ENCODE data around the gene GPR42. TPM values are rescaled to one million over a fixed set of nuclear protein-coding genes. Genes with fewer than 3 reads are reported as not detected.

GPR42 gene
- total and polyA plus RNA-seq, 4 experiments from 2014 or later, result not detected

DNA sequence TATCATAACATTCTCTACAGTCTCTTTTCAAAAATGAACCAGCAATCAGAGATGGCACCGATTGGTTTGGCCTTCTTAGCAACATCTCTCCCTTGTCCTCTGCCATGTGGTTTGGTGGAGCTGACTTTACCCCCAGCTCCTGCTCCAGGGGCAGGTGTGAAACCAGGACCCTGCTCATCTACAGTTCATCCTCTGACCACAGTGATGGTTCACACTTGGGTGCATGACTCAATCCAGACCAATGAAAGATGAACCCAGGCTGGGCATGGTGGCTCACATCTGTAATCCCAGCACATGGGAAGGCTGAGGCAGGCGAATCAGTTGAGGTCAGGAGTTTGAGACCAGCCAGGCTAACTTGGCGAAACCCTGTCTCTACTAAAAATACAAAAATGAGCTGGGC, 43.6 kb downstream of the GPR42 start:
- Histone ChIP-seq H3K27me3 (ENCODE audit: insufficient read depth, low read length) (peaks cover 10% of the 10 kb centered on the region), H3K9me3 (ENCODE audit: control insufficient read depth in 1 of 2, low read length in 2 of 2) (no peaks in the 10 kb centered on the region), H3K4me1 (ENCODE audit: insufficient read depth, low read length) (no peaks in the 10 kb centered on the region), H3K27ac (ENCODE audit: low read depth, low read length) (no peak overlapping the region), H3K36me3 (ENCODE audit: insufficient read depth, low read length) (no peaks in the 10 kb centered on the region), H3K4me3 (ENCODE audit: low read length in 2 of 2) (no peak overlapping the region)
- Mint-ChIP-seq H3K4me3 (no peak overlapping the region), H3K36me3 (no peaks in the 10 kb centered on the region), H3K4me1 (peaks cover 0 to 1% (median 0%) of the 10 kb centered on the region in 4 donors), H3K9me3 (no peaks in the 10 kb centered on the region), H3K27ac (no peak overlapping the region), H3K27me3 (peaks cover 7 to 15% of the 10 kb centered on the region in 2 donors)
- intact Hi-C loops (cut with micrococcal nuclease), result no loop called here
- ChIA-PET CTCF (ENCODE audit: partially characterized antibody) (no interaction called here), POLR2A (ENCODE audit: partially characterized antibody) (no interaction called here)
- no peak for DNase-seq

DNA sequence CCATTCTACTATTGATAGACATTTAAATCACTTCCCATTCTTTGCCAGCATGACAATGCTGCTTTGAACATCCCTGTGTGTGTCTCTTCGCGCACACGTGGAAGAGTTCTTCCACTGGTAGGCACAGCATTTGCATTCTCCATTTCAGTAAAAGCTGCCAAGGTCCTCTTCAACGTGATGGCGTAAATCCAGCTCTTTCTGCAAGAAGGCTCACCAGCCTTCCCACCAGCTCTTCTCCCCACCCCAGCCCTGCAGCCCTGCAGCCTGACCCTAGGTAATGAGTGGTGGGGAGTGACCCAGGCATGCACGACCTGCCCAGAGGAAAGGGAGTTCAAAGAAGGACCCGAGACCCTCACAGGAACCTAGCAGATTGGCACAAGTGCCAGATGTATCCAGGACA, 45.5 kb downstream of the GPR42 start:
- H3K27ac ChIP-seq (ENCODE audit: low read depth, low read length), result no peak overlapping the region
- no peak overlapping the region for H3K4me3 Mint-ChIP-seq
- no peaks in the 10 kb centered on the region for H3K9me3 ChIP-seq (ENCODE audit: control insufficient read depth in 1 of 2, low read length in 2 of 2)
- no peaks in the 10 kb centered on the region for H3K36me3 ChIP-seq (ENCODE audit: insufficient read depth, low read length)
- no peaks in the 10 kb centered on the region for H3K4me1 Mint-ChIP-seq
- peaks cover 8 to 15% of the 10 kb centered on the region in 2 donors for H3K27me3 Mint-ChIP-seq
- no peak for DNase-seq
- no peaks in the 10 kb centered on the region for H3K36me3 Mint-ChIP-seq
- H3K4me3 ChIP-seq (ENCODE audit: low read length in 2 of 2), result no peak overlapping the region
- H3K27ac Mint-ChIP-seq, result no peak overlapping the region
- intact Hi-C loops (cut with micrococcal nuclease), result no loop called here
- POLR2A ChIA-PET (ENCODE audit: partially characterized antibody), result no interaction called here
- CTCF ChIA-PET (ENCODE audit: partially characterized antibody), result no interaction called here
- no peaks in the 10 kb centered on the region for H3K4me1 ChIP-seq (ENCODE audit: insufficient read depth, low read length)
- H3K9me3 Mint-ChIP-seq, result no peaks in the 10 kb centered on the region
- H3K27me3 ChIP-seq (ENCODE audit: insufficient read depth, low read length), result peaks cover 10% of the 10 kb centered on the region

DNA sequence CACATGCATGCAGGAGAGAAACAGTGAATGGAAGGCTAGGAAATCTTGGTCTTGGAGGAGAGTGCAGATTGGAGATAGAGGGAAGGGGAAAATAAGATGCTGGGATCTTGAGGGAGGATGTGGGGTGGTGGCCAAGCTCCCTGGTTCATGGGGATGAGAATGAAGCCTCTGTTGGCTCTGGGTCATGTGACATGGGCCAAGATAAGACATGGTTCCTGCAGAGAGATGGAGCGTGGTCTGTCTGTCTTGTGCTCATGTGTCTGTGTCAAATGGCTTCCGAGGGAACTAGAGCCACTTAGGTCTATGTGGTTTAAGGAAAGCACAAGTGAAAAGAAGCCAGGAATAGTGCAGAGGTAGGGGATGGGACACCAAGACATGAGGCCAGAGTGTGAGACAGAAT, 46.4 kb downstream of the GPR42 start:
- H3K9me3 Mint-ChIP-seq, result no peaks in the 10 kb centered on the region
- peaks cover 8 to 15% of the 10 kb centered on the region in 2 donors for H3K27me3 Mint-ChIP-seq
- DNase-seq, result no peak
- CTCF ChIA-PET (ENCODE audit: partially characterized antibody), result no interaction called here
- H3K27ac Mint-ChIP-seq, result no peak overlapping the region
- H3K27me3 ChIP-seq (ENCODE audit: insufficient read depth, low read length), result peaks cover 10% of the 10 kb centered on the region
- H3K4me3 Mint-ChIP-seq, result no peak overlapping the region
- POLR2A ChIA-PET (ENCODE audit: partially characterized antibody), result no interaction called here
- intact Hi-C loops (cut with micrococcal nuclease), result no loop called here
- H3K9me3 ChIP-seq (ENCODE audit: control insufficient read depth in 1 of 2, low read length in 2 of 2), result no peaks in the 10 kb centered on the region
- H3K4me3 ChIP-seq (ENCODE audit: low read length in 2 of 2), result no peak overlapping the region
- no peaks in the 10 kb centered on the region for H3K36me3 ChIP-seq (ENCODE audit: insufficient read depth, low read length)
- H3K4me1 ChIP-seq (ENCODE audit: insufficient read depth, low read length), result no peaks in the 10 kb centered on the region
- no peak overlapping the region for H3K27ac ChIP-seq (ENCODE audit: low read depth, low read length)
- H3K4me1 Mint-ChIP-seq, result no peaks in the 10 kb centered on the region
- H3K36me3 Mint-ChIP-seq, result no peaks in the 10 kb centered on the region

DNA sequence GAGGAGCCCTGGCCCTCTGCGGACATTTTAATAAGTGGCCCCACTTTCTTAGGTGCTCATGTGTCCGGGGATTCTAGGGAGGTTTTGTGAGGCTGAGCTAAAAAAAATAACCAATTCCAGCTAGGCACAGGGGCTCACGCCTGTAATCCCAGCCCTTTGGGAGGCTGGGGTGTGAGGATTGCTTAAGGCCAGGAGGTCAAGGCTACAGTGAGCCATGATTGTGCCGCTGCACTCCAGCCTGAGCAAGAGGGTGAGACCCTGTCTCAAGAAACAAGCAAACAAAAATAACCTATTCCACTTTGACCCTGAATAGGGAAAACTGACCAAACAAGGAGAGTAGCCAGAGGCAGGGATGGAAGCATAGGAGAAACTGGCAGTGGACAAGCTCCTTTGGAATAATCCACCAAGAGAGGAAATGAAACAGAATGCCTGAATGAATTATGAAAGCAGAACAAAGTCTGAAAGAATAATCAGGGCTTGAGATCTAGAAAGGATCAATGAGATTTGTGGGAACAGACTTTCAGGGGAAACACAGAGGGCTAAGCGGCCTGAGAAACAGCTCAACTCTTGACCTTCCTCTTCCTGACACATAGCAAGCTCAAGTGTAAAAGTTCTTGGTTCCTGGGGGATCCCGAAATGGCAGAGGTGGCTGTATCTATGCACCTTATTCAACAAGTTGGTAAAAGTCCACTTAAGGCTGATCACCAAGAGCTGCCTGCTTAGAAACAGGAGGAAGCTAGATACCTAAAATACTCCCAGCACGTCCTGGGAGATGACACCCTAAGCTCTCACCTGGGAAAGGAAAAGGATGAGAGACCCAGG, 47.1 kb downstream of the GPR42 start:
- intact Hi-C loops (cut with micrococcal nuclease), result no loop called here
- no peak overlapping the region for H3K4me3 ChIP-seq (ENCODE audit: low read length in 2 of 2)
- Mint-ChIP-seq H3K9me3 (no peaks in the 10 kb centered on the region), H3K4me1 (no peaks in the 10 kb centered on the region), H3K4me3 (no peak overlapping the region), H3K27ac (no peak overlapping the region), H3K36me3 (no peaks in the 10 kb centered on the region), H3K27me3 (peaks cover 8 to 11% of the 10 kb centered on the region in 2 donors)
- ChIA-PET POLR2A (ENCODE audit: partially characterized antibody) (no interaction called here), CTCF (ENCODE audit: partially characterized antibody) (no interaction called here)
- no peak overlapping the region for H3K27ac ChIP-seq (ENCODE audit: low read depth, low read length)
- no peaks in the 10 kb centered on the region for H3K9me3 ChIP-seq (ENCODE audit: control insufficient read depth in 1 of 2, low read length in 2 of 2)
- H3K36me3 ChIP-seq (ENCODE audit: insufficient read depth, low read length), result no peaks in the 10 kb centered on the region
- peaks cover 10% of the 10 kb centered on the region for H3K27me3 ChIP-seq (ENCODE audit: insufficient read depth, low read length)
- no peaks in the 10 kb centered on the region for H3K4me1 ChIP-seq (ENCODE audit: insufficient read depth, low read length)
- no peak for DNase-seq

DNA sequence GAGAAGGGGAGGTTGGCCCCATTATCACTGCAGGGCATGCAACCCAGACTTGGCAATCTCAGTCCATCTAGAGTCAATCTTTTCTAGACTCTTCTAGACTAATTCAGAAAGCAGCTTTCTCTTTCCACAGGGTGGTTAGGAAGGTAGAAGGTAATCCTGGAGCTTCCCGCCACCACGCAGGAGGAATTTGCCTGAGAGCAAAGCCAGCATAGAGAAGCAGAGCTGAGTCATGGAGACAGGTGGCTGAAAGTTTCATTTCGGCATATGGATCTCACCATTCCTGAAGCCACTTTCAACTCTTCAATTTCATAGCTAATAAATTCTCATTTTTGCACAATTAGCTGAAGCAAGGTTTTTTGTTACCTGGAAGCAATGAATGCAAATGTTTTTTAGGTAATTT, 48.2 kb downstream of the GPR42 start:
- Mint-ChIP-seq H3K27ac (no peak overlapping the region), H3K36me3 (no peaks in the 10 kb centered on the region), H3K4me3 (no peak overlapping the region), H3K9me3 (no peaks in the 10 kb centered on the region), H3K4me1 (no peaks in the 10 kb centered on the region), H3K27me3 (peaks cover 7 to 8% of the 10 kb centered on the region in 2 donors)
- intact Hi-C loops (cut with micrococcal nuclease), result no loop called here
- DNase-seq, result no peak
- no peaks in the 10 kb centered on the region for H3K4me1 ChIP-seq (ENCODE audit: insufficient read depth, low read length)
- no peak overlapping the region for H3K27ac ChIP-seq (ENCODE audit: low read depth, low read length)
- H3K27me3 ChIP-seq (ENCODE audit: insufficient read depth, low read length), result peaks cover 10% of the 10 kb centered on the region
- CTCF ChIA-PET (ENCODE audit: partially characterized antibody), result no interaction called here
- POLR2A ChIA-PET (ENCODE audit: partially characterized antibody), result no interaction called here
- no peaks in the 10 kb centered on the region for H3K36me3 ChIP-seq (ENCODE audit: insufficient read depth, low read length)
- H3K9me3 ChIP-seq (ENCODE audit: control insufficient read depth in 1 of 2, low read length in 2 of 2), result no peaks in the 10 kb centered on the region
- H3K4me3 ChIP-seq (ENCODE audit: low read length in 2 of 2), result no peak overlapping the region

DNA sequence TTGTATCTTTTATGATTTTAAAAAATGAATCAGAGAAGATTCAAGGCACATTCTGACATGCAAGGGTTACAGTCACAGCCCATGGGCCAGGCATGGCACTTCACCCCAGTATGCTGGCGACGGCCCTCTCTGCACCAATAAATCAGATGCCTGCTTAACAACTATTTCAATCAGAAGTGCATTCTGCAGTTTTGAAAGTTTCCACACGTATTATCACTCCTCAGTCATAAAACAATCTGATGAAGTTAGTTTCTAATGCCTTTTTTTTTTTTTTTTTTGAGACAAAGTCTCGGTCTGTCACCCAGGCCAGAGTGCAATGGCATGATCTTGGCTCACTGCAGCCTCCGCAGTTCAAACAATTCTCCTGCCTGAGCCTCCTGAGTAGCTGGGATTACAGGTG, 48.9 kb downstream of the GPR42 start:
- CTCF ChIA-PET (ENCODE audit: partially characterized antibody), result interaction anchor here (0.7 to 1.4 kb wide), 3 partner anchors 67 to 75 kb away, joined by 3 to 4 read pairs (median 3); no protein-coding TSS in a partner anchor
- Histone ChIP-seq H3K36me3 (ENCODE audit: insufficient read depth, low read length) (no peaks in the 10 kb centered on the region), H3K4me3 (ENCODE audit: low read length in 2 of 2) (no peak overlapping the region), H3K27me3 (ENCODE audit: insufficient read depth, low read length) (peaks cover 10% of the 10 kb centered on the region), H3K27ac (ENCODE audit: low read depth, low read length) (no peak overlapping the region), H3K4me1 (ENCODE audit: insufficient read depth, low read length) (no peaks in the 10 kb centered on the region), H3K9me3 (ENCODE audit: control insufficient read depth in 1 of 2, low read length in 2 of 2) (no peaks in the 10 kb centered on the region)
- peaks cover 5 to 8% of the 10 kb centered on the region in 2 donors for H3K27me3 Mint-ChIP-seq
- intact Hi-C loops (cut with micrococcal nuclease), result no loop called here
- POLR2A ChIA-PET (ENCODE audit: partially characterized antibody), result no interaction called here
- H3K4me3 Mint-ChIP-seq, result no peak overlapping the region
- no peak for DNase-seq
- H3K9me3 Mint-ChIP-seq, result no peaks in the 10 kb centered on the region
- H3K36me3 Mint-ChIP-seq, result no peaks in the 10 kb centered on the region
- H3K27ac Mint-ChIP-seq, result no peak overlapping the region
- no peaks in the 10 kb centered on the region for H3K4me1 Mint-ChIP-seq

DNA sequence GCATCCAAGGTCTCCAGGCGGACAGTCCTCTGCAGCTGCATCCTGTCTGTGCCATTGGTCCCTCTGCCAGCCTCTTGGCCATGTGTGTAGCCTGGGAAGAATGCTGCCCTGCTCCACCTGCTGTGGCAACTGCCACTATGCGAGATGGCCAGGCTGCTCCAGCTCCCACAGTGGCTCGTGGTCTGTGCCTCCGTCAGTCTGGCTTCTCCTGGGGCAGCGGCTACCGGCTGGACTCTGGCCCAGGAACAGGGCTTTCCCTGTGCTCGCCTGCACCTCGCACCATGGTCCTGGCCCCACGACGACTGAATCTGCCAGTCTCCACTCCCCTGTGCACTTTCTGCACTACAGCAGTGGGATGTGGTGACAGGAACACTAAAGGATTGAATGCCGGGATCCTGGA, 50.5 kb downstream of the GPR42 start:
- H3K9me3 Mint-ChIP-seq, result no peaks in the 10 kb centered on the region
- intact Hi-C loops (cut with micrococcal nuclease), result no loop called here
- ChIA-PET CTCF (ENCODE audit: partially characterized antibody) (no interaction called here), POLR2A (ENCODE audit: partially characterized antibody) (no interaction called here)
- H3K4me1 Mint-ChIP-seq, result no peaks in the 10 kb centered on the region
- H3K27me3 Mint-ChIP-seq, result peaks cover 3 to 8% of the 10 kb centered on the region in 2 donors
- Histone ChIP-seq H3K9me3 (ENCODE audit: control insufficient read depth in 1 of 2, low read length in 2 of 2) (no peaks in the 10 kb centered on the region), H3K27me3 (ENCODE audit: insufficient read depth, low read length) (peaks cover 8% of the 10 kb centered on the region), H3K36me3 (ENCODE audit: insufficient read depth, low read length) (no peaks in the 10 kb centered on the region), H3K4me1 (ENCODE audit: insufficient read depth, low read length) (no peaks in the 10 kb centered on the region), H3K4me3 (ENCODE audit: low read length in 2 of 2) (no peak overlapping the region), H3K27ac (ENCODE audit: low read depth, low read length) (no peak overlapping the region)
- no peak overlapping the region for H3K4me3 Mint-ChIP-seq
- DNase-seq, result no peak
- H3K36me3 Mint-ChIP-seq, result no peaks in the 10 kb centered on the region
- no peak overlapping the region for H3K27ac Mint-ChIP-seq
